NT2/D1 (cell line): ENCODE measurements around the gene COL18A1.

Experiments used
- YY1 ChIP-seq: IDR thresholded peaks from 2 replicates; pipeline ENCODE4 v1.6.1; 2011; ENCODE audit not compliant: insufficient read length, insufficient read depth
- ZNF274 ChIP-seq: IDR thresholded peaks from 2 replicates; pipeline ENCODE4 v1.6.1; 2011; ENCODE audit warnings: mild to moderate bottlenecking, low read depth, low read length

DNA sequence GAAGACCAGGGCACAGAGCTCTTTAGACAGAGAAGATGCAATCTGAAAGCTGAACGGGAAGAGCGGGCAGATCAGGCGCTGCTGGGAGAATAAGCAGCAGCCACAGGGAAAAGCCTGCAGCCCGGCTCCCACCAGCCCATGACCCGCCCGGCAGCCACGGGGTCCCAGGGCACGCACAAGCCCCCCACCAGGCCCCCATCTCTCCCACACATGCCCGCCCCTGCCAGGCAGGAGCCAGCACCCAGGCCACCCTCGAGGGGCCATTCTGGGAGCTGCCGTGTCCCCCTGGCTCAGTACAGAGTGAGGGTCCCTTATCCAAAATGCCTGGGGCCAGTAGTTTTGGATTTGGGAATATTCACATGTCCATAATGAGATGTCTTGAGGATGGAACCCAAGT, 120.9 kb downstream of the COL18A1 start:
- TF ChIP-seq ZNF274, result no peak
- TF ChIP-seq YY1, result no peak
